SK-N-SH (cell line): ENCODE measurements around the gene COL4A5. TPM values are rescaled to one million over a fixed set of nuclear protein-coding genes. Genes with fewer than 3 reads are reported as not detected.
A peak's percentile ranks its signal among the peaks of the same experiment; 100 is the strongest.

Experiments
- CTCF ChIA-PET: fragments of 300-600, 350-600 bp; formaldehyde crosslinking; extraction: SDS; loops from one replicate; lab custom pipeline; 2021; lab: Yijun Ruan, JAX
- POLR2A ChIA-PET: fragments of 350-600 bp; sonication (Branson Sonifier 250); formaldehyde crosslinking; extraction: SDS; loops from one replicate; lab custom pipeline; 2020; ENCODE audit warnings: antibody characterized with exemption, inconsistent platforms; lab: Yijun Ruan, JAX
- DNase-seq: peaks from one replicate; pipeline ENCODE4 v3.0.0; 2012
- H2AFZ ChIP-seq: fragments of 200-600 bp; sonication (generic); 2 replicates; pipeline ENCODE4 v1.8.1; 2016; ENCODE audit warnings: antibody characterized with exemption, mild to moderate bottlenecking, low read depth
- H3F3A ChIP-seq: fragments of 200-600 bp; sonication (generic); replicated peaks from 2 replicates; pipeline ENCODE3; 2016; ENCODE audit warnings: antibody characterized with exemption, mild to moderate bottlenecking; ENCODE audit not compliant: insufficient read depth
- H3K27ac ChIP-seq, 2 experiments: fragments of 200-500 bp in 1 of 2; fragments of 200-600 bp in 1 of 2; sonication (Bioruptor generic) in 1 of 2; sonication (generic), shearing (Covaris generic) in 1 of 2; 2 replicates each; pipeline versions ENCODE4 v1.5.1 to v1.6.1; 2014 to 2016; ENCODE audit warnings: low read depth in 2 of 2, inconsistent platforms in 1 of 2, low read length in 1 of 2, mild to moderate bottlenecking in 1 of 2, mixed read lengths in 1 of 2
- H3K27me3 ChIP-seq: fragments of 200-600 bp; sonication (generic), shearing (Covaris generic); 2 replicates; pipeline ENCODE4 v1.6.1; 2016; ENCODE audit warnings: mixed run types; ENCODE audit not compliant: insufficient read depth
- H3K36me3 ChIP-seq, 2 experiments: fragments of 200-500 bp in 1 of 2; fragments of 200-600 bp in 1 of 2; sonication (Bioruptor generic) in 1 of 2; sonication (generic) in 1 of 2; replicated peaks in 1 of 2; 2 replicates each; pipeline versions ENCODE3 to v1.5.1; 2014 to 2016; ENCODE audit warnings: low read length in 1 of 2, mild to moderate bottlenecking in 1 of 2; ENCODE audit not compliant: insufficient read depth in 2 of 2, control insufficient read depth in 1 of 2
- H3K4me1 ChIP-seq, 2 experiments: fragments of 200-500 bp in 1 of 2; fragments of 200-600 bp in 1 of 2; sonication (Bioruptor generic) in 1 of 2; sonication (generic), shearing (Covaris generic) in 1 of 2; 2 replicates each; pipeline versions ENCODE4 v1.5.1 to v1.6.1; 2014 to 2016; ENCODE audit warnings: low read depth in 1 of 2, low read length in 1 of 2, mixed run types in 1 of 2; ENCODE audit not compliant: insufficient read depth in 2 of 2, control insufficient read depth in 1 of 2
- H3K4me2 ChIP-seq: fragments of 200-600 bp; sonication (generic), shearing (Covaris generic); 2 replicates; pipeline ENCODE4 v1.6.1; 2017; ENCODE audit warnings: mixed run types
- H3K4me3 ChIP-seq, 2 experiments: fragments of 200-500 bp in 1 of 2; fragments of 200-600 bp in 1 of 2; sonication (Bioruptor generic) in 1 of 2; sonication (generic), shearing (Covaris generic) in 1 of 2; 2 replicates each; pipeline versions ENCODE4 v1.5.1 to v1.8.1; 2014 to 2016; ENCODE audit warnings: low read depth in 2 of 2, inconsistent platforms in 1 of 2, low read length in 1 of 2, mild to moderate bottlenecking in 1 of 2, mixed read lengths in 1 of 2, moderate library complexity in 1 of 2
- H3K79me2 ChIP-seq: fragments of 200-600 bp; sonication (generic); 2 replicates; pipeline ENCODE4 v1.8.1; 2017; ENCODE audit warnings: mild to moderate bottlenecking; ENCODE audit not compliant: insufficient read depth
- H3K9ac ChIP-seq: fragments of 200-600 bp; sonication (generic); 2 replicates; pipeline ENCODE4 v1.6.1; 2017; ENCODE audit warnings: mixed run types
- H3K9me2 ChIP-seq: fragments of 200-600 bp; sonication (generic); 2 replicates; pipeline ENCODE4 v1.6.1; 2017; ENCODE audit warnings: mixed run types
- H3K9me3 ChIP-seq: fragments of 200-600 bp; sonication (generic); 2 replicates; pipeline ENCODE4 v1.6.1; 2017; ENCODE audit warnings: mixed run types, mild to moderate bottlenecking, moderate library complexity
- H4K20me1 ChIP-seq: fragments of 200-600 bp; sonication (generic); 2 replicates; pipeline ENCODE4 v1.6.1; 2017; ENCODE audit warnings: mild to moderate bottlenecking, mixed run types; ENCODE audit not compliant: insufficient read depth
- EZH2phosphoT487 ChIP-seq: fragments of 200-600 bp; sonication (generic); IDR thresholded peaks from 2 replicates; pipeline ENCODE4 v1.6.1; 2017; ENCODE audit warnings: low read depth, mixed run types, mild to moderate bottlenecking, antibody characterized with exemption, moderate library complexity, borderline replicate concordance
- FOXM1 ChIP-seq: IDR thresholded peaks from 2 replicates; pipeline ENCODE4 v1.4.0; 2012; ENCODE audit warnings: low read depth, mild to moderate bottlenecking
- GABPA ChIP-seq: IDR thresholded peaks from 2 replicates; pipeline ENCODE4 v1.4.0; 2012; ENCODE audit warnings: low read depth, mild to moderate bottlenecking
- JUND ChIP-seq: IDR thresholded peaks from 2 replicates; pipeline ENCODE4 v1.4.0; 2012
- MEF2A ChIP-seq: IDR thresholded peaks from 2 replicates; pipeline ENCODE4 v1.4.0; 2012; ENCODE audit warnings: low read depth, borderline replicate concordance
- MXI1 ChIP-seq: IDR thresholded peaks from 2 replicates; pipeline ENCODE4 v1.6.1; 2012; ENCODE audit warnings: mild to moderate bottlenecking, low read depth, low read length, improper control_type of control experiment
- NRF1 ChIP-seq: IDR thresholded peaks from 2 replicates; pipeline ENCODE4 v1.6.1; 2012; ENCODE audit warnings: low read depth, mild to moderate bottlenecking, low read length
- RAD21 ChIP-seq: IDR thresholded peaks from 2 replicates; pipeline ENCODE4 v1.6.1; 2012; ENCODE audit warnings: mild to moderate bottlenecking, low read length
- RCOR1 ChIP-seq: fragments of 150-350 bp; IDR thresholded peaks from 2 replicates; pipeline ENCODE4 v1.6.1; 2017; ENCODE audit warnings: antibody characterized with exemption, low read length
- RFX5 ChIP-seq: IDR thresholded peaks from 2 replicates; pipeline ENCODE4 v1.6.1; 2012; ENCODE audit warnings: mild to moderate bottlenecking, improper control_type of control experiment, low read length
- SIN3A ChIP-seq: IDR thresholded peaks from 2 replicates; pipeline ENCODE4 v1.6.1; 2012; ENCODE audit warnings: low read depth, mild to moderate bottlenecking, low read length, moderate library complexity, borderline replicate concordance
- SMC3 ChIP-seq: IDR thresholded peaks from 2 replicates; pipeline ENCODE4 v1.6.1; 2012; ENCODE audit warnings: low read depth, low read length, improper control_type of control experiment
- TAF1 ChIP-seq: IDR thresholded peaks from 2 replicates; pipeline ENCODE4 v1.6.1; 2012; ENCODE audit warnings: low read depth, mild to moderate bottlenecking, low read length, moderate library complexity, borderline replicate concordance
- TCF12 ChIP-seq: IDR thresholded peaks from 2 replicates; pipeline ENCODE4 v1.4.0; 2012
- YY1 ChIP-seq: IDR thresholded peaks from 2 replicates; pipeline ENCODE4 v1.4.0; 2012; ENCODE audit warnings: low read depth, mild to moderate bottlenecking
- WGBS: methylation state at CpG from one replicate; pipeline ENCODE4 v1.1.6; 2017; ENCODE audit warnings: low lambda C conversion rate; 5-methylcytosine and 5-hydroxymethylcytosine counted together
- polyA plus RNA-seq, 3 experiments: library from polyadenylated mRNA; depleted of rRNA; stranded (reverse); fragments of >200 nt; gene quantifications; 2 replicates each; pipeline ENCODE4 v1.2.3, GENCODE V29; 2012
- TF ChIP-seq, protein P1 (sequence below): fragments of 150-350 bp; IDR thresholded peaks from 2 replicates; pipeline ENCODE4 v1.6.1; 2016; ENCODE audit warnings: mild to moderate bottlenecking, low read depth, low read length
- TF ChIP-seq, protein P2 (sequence below): fragments of 150-350 bp; IDR thresholded peaks from 2 replicates; pipeline ENCODE4 v1.6.1; 2017; ENCODE audit warnings: antibody characterized with exemption, low read length, low read depth, borderline replicate concordance
- TF ChIP-seq, protein P3 (sequence below): fragments of 200-600 bp; sonication (generic); IDR thresholded peaks from 2 replicates; pipeline ENCODE4 v1.6.1; 2017; ENCODE audit warnings: antibody characterized with exemption, mild to moderate bottlenecking, moderate library complexity

COL4A5 gene
- polyA plus RNA-seq, 1 of the 3 experiments (the other 2 are of a cell fraction), result 0.02 TPM

DNA sequence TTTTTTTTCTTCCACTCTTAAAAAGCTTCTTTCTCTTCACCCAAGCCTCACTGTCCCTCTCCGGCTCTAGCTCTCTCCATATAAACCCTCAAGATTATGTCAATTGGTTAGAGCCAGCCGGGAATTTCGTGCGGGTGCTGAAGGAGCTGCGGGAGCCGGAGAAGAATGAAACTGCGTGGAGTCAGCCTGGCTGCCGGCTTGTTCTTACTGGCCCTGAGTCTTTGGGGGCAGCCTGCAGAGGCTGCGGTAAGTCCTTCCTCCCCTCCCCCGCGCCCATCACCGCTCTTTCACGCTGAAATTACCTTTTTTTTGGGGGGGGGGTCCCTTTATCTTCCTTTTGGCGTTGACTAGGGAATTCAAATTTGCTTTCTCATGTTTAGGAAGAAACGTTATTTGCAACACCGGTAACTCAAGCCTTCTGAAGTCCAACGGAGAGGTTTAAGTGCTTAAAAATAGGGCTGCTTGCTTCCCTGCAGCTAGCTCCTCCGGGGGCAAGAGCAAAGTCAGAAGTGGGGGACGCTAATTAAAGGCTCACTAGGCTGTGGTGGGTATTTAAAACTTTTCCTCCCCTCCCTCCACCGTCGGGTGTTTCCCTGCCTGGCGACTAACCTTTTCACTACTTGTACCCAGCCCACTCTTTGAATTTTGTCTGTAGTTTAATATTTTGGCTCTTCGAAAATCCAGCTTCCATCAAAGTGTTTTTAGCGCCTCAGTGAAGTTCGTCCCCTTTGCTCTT, 491 bp downstream of the COL4A5 start:
- DNase-seq, result no peak
- H3K9ac ChIP-seq, result no peak overlapping the region
- CTCF ChIA-PET, result no interaction called here

More for the DNA sequence above, 491 bp downstream of the COL4A5 start:
- peak overlapping the region; percentile 72; the same call in 1 of the 2 replicates for H2AFZ ChIP-seq
- no peaks in the 10 kb centered on the region for H3F3A ChIP-seq
- POLR2A ChIA-PET, result no interaction called here
- peaks cover 41% of the 10 kb centered on the region; the same call in 1 of the 2 replicates for H3K27me3 ChIP-seq
- H4K20me1 ChIP-seq, result no peaks in the 10 kb centered on the region
- WGBS, result 3% methylated on average over 25 of the region's 25 CpGs
- no peak for TF ChIP-seq MXI1
- no peak for TF ChIP-seq MEF2A
- TF ChIP-seq FOXM1, result no peak
- TF ChIP-seq, protein P1, sequence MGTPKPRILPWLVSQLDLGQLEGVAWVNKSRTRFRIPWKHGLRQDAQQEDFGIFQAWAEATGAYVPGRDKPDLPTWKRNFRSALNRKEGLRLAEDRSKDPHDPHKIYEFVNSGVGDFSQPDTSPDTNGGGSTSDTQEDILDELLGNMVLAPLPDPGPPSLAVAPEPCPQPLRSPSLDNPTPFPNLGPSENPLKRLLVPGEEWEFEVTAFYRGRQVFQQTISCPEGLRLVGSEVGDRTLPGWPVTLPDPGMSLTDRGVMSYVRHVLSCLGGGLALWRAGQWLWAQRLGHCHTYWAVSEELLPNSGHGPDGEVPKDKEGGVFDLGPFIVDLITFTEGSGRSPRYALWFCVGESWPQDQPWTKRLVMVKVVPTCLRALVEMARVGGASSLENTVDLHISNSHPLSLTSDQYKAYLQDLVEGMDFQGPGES, result no peak
- TF ChIP-seq, protein P2, sequence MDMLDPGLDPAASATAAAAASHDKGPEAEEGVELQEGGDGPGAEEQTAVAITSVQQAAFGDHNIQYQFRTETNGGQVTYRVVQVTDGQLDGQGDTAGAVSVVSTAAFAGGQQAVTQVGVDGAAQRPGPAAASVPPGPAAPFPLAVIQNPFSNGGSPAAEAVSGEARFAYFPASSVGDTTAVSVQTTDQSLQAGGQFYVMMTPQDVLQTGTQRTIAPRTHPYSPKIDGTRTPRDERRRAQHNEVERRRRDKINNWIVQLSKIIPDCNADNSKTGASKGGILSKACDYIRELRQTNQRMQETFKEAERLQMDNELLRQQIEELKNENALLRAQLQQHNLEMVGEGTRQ, result no peak
- no peak for TF ChIP-seq EZH2phosphoT487
- no peak for TF ChIP-seq SIN3A
- no peak for TF ChIP-seq TCF12
- no peak for TF ChIP-seq TAF1
- no peak for TF ChIP-seq RCOR1
- TF ChIP-seq JUND, result no peak
- TF ChIP-seq RAD21, result no peak
- no peak for TF ChIP-seq NRF1
- TF ChIP-seq SMC3, result no peak
- no peak for TF ChIP-seq RFX5
- no peak for TF ChIP-seq GABPA
- TF ChIP-seq, protein P3, sequence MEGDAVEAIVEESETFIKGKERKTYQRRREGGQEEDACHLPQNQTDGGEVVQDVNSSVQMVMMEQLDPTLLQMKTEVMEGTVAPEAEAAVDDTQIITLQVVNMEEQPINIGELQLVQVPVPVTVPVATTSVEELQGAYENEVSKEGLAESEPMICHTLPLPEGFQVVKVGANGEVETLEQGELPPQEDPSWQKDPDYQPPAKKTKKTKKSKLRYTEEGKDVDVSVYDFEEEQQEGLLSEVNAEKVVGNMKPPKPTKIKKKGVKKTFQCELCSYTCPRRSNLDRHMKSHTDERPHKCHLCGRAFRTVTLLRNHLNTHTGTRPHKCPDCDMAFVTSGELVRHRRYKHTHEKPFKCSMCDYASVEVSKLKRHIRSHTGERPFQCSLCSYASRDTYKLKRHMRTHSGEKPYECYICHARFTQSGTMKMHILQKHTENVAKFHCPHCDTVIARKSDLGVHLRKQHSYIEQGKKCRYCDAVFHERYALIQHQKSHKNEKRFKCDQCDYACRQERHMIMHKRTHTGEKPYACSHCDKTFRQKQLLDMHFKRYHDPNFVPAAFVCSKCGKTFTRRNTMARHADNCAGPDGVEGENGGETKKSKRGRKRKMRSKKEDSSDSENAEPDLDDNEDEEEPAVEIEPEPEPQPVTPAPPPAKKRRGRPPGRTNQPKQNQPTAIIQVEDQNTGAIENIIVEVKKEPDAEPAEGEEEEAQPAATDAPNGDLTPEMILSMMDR, result no peak
- no peak for TF ChIP-seq YY1
- no peak overlapping the region for H3K27ac ChIP-seq
- no peaks in the 10 kb centered on the region for H3K36me3 ChIP-seq
- peak overlapping the region; percentile 64 for H3K4me2 ChIP-seq
- H3K9me3 ChIP-seq, result no peaks in the 10 kb centered on the region
- peak overlapping the region; percentile 35 to 49; a peak in 2 of 4 replicates for H3K4me3 ChIP-seq
- H3K79me2 ChIP-seq, result no peaks in the 10 kb centered on the region
- H3K9me2 ChIP-seq, result no peaks in the 10 kb centered on the region
- no peaks in the 10 kb centered on the region for H3K4me1 ChIP-seq
